Osteocyte (in vitro differentiated cells): Measurements from ENCODE around the gene PTPRK. TPM values are rescaled to one million over a fixed set of nuclear protein-coding genes. Genes with fewer than 3 reads are reported as not detected.

Experiments
- DNase-seq: peaks from one replicate; pipeline ENCODE4 v3.0.0; 2021; ENCODE audit warnings: mixed read lengths; ENCODE audit not compliant: unreplicated experiment; ENCODE audit errors: extremely low spot score
- H3K27ac Mint-ChIP-seq: one replicate; pipeline ENCODE4 v1.8.0; 2021; ENCODE audit warnings: mild to moderate bottlenecking, mixed read lengths; ENCODE audit not compliant: unreplicated experiment
- H3K27me3 Mint-ChIP-seq: one replicate; pipeline ENCODE4 v1.8.0; 2021; ENCODE audit warnings: mixed read lengths; ENCODE audit not compliant: unreplicated experiment
- H3K36me3 Mint-ChIP-seq: one replicate; pipeline ENCODE4 v1.8.0; 2021; ENCODE audit warnings: mixed read lengths; ENCODE audit not compliant: unreplicated experiment
- H3K4me1 Mint-ChIP-seq: one replicate; pipeline ENCODE4 v1.8.0; 2021; ENCODE audit warnings: mixed read lengths; ENCODE audit not compliant: unreplicated experiment
- H3K4me3 Mint-ChIP-seq: one replicate; pipeline ENCODE4 v1.8.0; 2021; ENCODE audit warnings: mild to moderate bottlenecking, moderate library complexity, mixed read lengths; ENCODE audit not compliant: unreplicated experiment
- H3K9me3 Mint-ChIP-seq: one replicate; pipeline ENCODE4 v1.8.0; 2021; ENCODE audit warnings: mixed read lengths; ENCODE audit not compliant: unreplicated experiment
- CTCF ChIP-seq: fragments of 200-600 bp; sonication (generic); IDR thresholded peaks from 2 replicates; pipeline ENCODE4 v1.5.0; 2021; ENCODE audit warnings: antibody characterized with exemption, mild to moderate bottlenecking, moderate library complexity
- total RNA-seq: library from RNA; stranded (reverse); gene quantifications from 2 replicates; pipeline ENCODE4 v1.2.1, GENCODE V29; 2021

PTPRK gene
- total RNA-seq, 1 donor from 2014 or later = 130 TPM

- H3K4me1 Mint-ChIP-seq = peaks cover 87% of the 10 kb centered on the region
- H3K4me3 Mint-ChIP-seq = no peak overlapping the region
- no peak overlapping the region for H3K27ac Mint-ChIP-seq
- no peak for TF ChIP-seq CTCF
- peaks cover 1% of the 10 kb centered on the region for H3K36me3 Mint-ChIP-seq
- DNase-seq = no peak
- no peaks in the 10 kb centered on the region for H3K27me3 Mint-ChIP-seq
- H3K9me3 Mint-ChIP-seq = no peaks in the 10 kb centered on the region
These were observed 8.1 kb downstream of the PTPRK start for GRCh38 chr6:128512296-128512695.

- peaks cover 87% of the 10 kb centered on the region for H3K4me1 Mint-ChIP-seq
- no peak for DNase-seq
These were observed 8.9 kb downstream of the PTPRK start for GRCh38 chr6:128511506-128511905.

GRCh38 chr6:128509709-128510108, 10.7 kb downstream of the PTPRK start:
- Mint-ChIP-seq H3K4me1 (peaks cover 85% of the 10 kb centered on the region), H3K4me3 (no peak overlapping the region), H3K27me3 (no peaks in the 10 kb centered on the region), H3K36me3 (peaks cover 1% of the 10 kb centered on the region), H3K27ac (peak overlapping the region; percentile 84), H3K9me3 (no peaks in the 10 kb centered on the region)
- no peak for DNase-seq
- no peak for TF ChIP-seq CTCF

More at GRCh38 chr6:128511506-128511905, 8.9 kb downstream of the PTPRK start:
- Mint-ChIP-seq H3K4me3 (no peak overlapping the region), H3K27me3 (no peaks in the 10 kb centered on the region), H3K27ac (peak overlapping the region; percentile 8), H3K36me3 (peaks cover 1% of the 10 kb centered on the region), H3K9me3 (no peaks in the 10 kb centered on the region)
- no peak for TF ChIP-seq CTCF

DNA sequence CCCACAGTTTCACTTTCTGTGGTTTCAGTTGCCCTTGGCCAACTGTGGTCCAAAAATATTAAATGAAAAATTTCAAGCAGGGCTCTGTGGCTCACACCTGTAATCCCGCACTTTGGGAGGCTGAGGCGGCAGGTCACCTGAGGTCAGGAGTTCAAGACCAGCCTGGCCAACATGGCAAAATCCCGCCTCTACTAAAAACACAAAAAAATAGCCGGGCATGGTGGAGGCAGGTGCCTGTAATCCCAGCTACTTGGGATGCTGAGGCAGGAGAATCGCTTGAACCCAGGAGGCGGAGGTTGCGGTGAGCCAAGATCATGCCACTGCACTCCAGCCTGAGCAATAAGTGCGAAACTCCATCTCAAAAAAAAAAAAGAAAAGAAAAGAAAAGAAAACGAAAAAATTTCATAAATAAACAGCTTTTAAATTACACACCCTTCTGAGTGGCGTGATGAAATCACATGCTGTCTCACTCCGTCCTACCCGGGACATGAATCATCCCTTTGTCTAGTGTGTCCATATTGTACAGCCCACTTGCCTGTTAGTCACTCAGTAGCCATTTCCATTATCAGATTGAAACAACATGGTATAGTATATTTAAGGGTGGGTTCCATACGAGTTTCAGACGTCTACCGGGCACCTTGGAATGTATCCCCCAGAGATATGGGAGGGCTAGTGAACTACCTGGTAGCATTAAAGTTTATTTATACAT, 11.7 kb downstream of the PTPRK start:
- Mint-ChIP-seq H3K4me1 (peaks cover 83% of the 10 kb centered on the region), H3K9me3 (no peaks in the 10 kb centered on the region), H3K27me3 (no peaks in the 10 kb centered on the region), H3K27ac (peak overlapping the region; percentile 84), H3K36me3 (no peaks in the 10 kb centered on the region), H3K4me3 (no peak overlapping the region)
- DNase-seq = no peak
- TF ChIP-seq CTCF = no peak

- DNase-seq = no peak
- no peaks in the 10 kb centered on the region for H3K27me3 Mint-ChIP-seq
- no peak for TF ChIP-seq CTCF
- H3K27ac Mint-ChIP-seq = peak overlapping the region; percentile 89
- peaks cover 79% of the 10 kb centered on the region for H3K4me1 Mint-ChIP-seq
- peak overlapping the region; percentile 36 for H3K4me3 Mint-ChIP-seq
- H3K36me3 Mint-ChIP-seq = no peaks in the 10 kb centered on the region
- no peaks in the 10 kb centered on the region for H3K9me3 Mint-ChIP-seq
These were observed 12.8 kb downstream of the PTPRK start for GRCh38 chr6:128507337-128508310.
